Stimulated activated CD8-positive, alpha-beta memory T cell treated with anti-CD3 and anti-CD28 coated beads, Interleukin-15, amount 100 ng/mL, for 48 hours (primary cell): ENCODE results near the gene BCAP31.

Experiments used
- DNase-seq, 2 donors: peaks; one replicate each; pipeline ENCODE4 v3.0.0-alpha.2; 2020; ENCODE audit warnings: low read depth in 2 of 2

BCAP31 gene

DNA sequence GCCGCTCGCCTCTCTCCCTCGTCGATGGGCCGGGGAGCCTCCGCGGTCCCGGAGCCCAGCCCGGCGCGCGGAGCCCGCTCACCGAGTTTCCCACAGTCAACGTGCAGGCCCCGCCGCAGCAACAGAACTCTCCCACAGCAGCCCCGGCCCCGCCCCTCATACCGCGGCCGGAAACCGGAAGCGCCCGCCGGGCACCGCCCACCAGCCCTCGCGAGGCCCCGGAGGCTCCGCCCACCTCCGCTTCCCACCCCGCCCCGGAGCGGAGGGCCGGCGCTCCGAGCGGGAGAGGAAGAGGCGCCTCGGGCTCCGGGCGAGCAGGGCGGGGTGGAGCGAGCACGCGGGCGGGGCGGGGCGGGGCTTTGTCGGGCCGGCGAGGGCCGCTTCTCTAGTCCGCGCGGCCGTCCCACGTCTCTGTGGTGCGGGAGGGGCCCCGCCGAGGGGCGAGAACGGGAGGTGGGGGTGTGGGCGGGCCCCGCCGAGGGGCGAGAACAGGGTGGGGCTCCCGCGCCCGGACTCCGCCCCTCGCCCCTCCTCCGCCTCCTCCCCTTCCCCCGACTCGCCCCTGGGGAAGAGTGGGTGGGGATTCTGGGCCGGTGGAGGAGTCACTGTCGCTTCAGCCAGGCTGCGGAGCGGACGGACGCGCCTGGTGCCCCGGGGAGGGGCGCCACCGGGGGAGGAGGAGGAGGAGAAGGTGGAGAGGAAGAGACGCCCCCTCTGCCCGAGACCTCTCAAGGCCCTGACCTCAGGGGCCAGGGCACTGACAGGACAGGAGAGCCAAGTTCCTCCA is at the start of gene BCAP31, which contains the start of gene ABCD1:
Gene BCAP31, minus strand, starts transcription at position 136 of the 787 bp plus-strand sequence. CDS start 1,143 bp downstream, outside the sequence.
Gene ABCD1, plus strand, starts transcription at position 605 of the 787 bp plus-strand sequence. CDS start 411 bp downstream, outside the sequence.
- peak; percentile 79 for DNase-seq

DNA sequence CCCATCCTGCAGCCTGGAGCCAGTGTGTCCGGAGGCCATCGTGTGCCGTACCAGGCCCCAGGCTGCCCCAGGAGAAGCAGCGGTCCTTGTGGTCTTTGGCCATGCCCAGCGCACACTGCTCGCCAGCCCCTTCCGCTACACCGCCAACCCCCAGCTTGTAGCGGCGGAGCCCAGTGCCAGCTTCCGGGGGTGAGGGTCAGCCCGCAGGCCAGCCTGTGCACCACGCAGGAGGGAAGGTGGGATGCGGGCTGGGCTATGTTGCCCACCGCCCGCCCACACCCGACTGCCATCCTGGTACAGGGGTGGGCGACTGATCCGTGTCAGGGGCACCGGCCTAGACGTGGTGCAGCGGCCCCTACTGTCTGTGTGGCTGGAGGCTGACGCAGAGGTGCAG is 49.0 kb upstream of the BCAP31 start:
- DNase-seq = no peak

DNA sequence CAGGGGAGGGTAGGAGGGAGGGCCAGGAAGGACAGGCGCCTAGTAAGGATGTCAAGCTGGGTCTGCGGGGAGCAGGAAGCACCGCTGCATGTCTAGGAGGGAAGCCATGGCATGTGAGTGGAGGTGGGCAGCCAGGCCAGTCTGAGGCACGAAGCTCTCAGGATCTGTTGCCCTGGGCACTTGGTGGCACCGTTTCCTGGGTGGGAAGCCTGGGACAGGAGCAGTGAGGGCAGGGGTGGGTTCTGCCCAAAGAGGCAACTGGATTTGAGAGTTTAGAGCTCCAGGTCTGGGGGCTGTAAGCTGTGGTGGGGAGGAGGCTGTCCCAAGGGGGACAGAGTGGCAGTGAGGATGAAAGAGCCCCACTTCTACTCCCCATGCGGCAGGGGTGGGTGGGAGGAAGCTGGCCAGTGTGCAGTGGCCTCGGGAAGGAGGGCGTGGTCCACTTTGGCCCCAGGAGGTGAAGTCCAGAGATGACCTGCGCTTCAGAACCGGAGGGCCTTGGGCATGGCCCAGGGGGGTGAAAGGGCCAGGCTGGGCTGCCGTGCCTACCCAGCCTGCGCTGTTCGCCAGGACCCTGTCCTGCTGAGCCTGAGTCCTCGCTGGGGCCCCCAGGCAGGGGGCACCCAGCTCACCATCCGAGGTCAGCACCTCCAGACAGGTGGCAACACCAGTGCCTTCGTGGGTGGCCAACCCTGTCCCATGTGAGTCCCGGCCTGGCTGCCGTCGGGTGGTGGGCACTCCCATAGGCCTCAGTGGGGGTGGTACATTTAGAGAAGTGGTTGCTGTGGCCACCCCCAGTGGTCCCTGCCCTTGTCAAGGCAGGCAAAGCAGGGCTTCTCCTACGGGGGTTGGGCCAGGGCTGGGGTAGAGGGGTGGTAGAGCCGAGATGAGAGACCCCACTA is 48.4 kb upstream of the BCAP31 start:
- DNase-seq = no peak

DNA sequence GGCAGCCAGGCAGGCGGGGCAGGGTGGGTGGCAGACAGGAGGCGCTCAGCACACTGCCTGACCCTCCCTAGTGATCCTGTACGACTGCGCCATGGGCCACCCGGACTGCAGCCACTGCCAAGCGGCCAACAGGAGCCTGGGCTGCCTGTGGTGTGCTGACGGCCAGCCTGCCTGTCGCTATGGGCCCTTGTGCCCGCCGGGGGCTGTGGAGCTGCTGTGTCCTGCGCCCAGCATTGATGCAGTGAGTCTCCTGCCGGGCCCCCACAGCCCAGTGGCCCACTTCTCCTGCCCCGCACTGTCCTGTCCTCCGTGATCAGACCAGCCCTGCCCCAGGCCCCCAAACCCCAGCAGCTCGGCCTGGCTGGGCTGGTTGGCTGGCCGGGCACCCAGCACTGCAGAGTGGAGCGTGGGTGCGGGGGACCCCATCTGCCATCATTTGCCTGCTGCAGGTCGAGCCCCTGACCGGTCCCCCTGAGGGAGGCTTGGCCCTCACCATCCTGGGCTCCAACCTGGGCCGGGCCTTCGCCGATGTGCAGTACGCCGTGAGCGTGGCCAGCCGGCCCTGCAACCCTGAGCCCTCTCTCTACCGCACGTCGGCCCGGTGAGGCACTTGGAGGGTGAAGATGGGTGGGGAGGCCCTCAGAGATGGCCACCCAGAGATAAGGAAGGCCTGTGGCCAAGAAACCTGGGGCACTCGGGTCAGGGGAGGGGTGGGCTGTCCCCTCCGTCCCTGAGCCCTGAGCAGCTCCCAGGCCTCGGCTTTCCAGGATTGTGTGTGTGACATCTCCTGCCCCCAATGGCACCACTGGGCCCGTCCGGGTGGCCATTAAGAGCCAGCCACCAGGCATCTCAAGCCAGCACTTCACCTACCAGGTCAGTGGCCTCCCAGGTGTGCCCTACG is 47.5 kb upstream of the BCAP31 start:
- DNase-seq = no peak

DNA sequence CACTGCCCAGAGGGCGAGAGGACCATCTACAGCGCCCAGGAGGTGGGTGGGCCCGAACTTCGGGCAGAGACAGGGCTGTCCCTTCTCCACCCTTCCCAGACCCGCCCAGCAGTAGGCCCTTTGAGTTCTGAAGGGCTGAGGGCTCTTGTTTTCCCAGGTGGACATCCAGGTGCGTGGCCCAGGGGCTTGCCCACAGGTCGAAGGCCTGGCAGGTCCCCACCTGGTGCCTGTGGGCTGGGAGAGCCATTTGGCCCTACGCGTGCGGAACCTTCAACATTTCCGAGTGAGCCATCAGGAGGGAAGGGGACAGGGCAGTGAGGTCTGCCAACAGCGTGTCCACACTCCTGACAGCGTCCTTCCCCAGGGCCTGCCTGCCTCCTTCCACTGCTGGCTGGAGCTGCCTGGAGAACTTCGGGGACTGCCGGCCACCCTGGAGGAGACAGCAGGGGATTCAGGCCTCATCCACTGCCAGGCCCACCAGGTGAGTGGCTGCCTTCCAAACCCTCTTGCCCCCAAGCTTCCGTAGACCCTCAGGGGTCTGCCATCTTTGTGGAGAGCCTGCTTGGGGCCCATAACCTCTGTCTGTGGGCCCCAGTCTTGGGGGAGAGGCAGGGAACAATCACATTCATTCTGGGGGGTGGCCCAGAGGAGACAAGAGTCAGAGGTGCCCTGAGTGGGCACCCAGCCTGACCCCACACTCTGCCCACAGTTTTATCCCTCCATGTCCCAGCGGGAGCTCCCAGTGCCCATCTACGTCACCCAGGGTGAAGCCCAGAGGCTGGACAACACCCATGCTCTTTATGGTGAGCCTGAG is 46.6 kb upstream of the BCAP31 start:
- no peak for DNase-seq

DNA sequence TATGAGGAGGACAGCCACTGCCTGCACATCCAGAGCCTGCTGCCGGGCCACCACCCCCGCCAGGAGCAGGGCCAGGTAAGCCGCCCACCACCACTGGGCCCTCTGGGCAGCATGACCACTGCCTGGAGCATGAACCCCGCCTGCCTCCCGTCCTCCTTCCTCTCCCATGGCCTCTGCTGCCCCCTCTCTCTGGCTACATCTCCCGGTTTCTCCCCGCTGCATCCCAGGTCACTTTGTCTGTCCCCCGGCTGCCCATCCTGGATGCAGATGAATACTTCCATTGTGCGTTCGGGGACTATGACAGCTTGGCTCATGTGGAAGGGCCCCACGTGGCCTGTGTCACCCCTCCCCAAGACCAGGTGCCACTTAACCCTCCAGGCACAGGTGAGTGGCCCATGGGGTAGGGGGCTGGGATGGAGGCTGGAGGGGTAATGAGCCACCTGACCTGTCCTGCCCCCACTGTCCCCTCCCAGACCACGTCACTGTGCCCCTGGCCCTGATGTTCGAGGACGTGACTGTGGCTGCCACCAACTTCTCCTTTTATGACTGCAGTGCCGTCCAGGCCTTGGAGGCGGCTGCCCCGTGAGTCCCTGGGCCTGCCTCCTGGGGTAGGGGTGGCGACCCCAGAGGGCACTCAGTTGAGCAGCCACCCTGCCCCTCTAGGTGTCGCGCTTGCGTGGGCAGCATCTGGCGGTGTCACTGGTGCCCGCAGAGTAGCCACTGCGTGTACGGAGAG is 45.8 kb upstream of the BCAP31 start:
- no peak for DNase-seq

DNA sequence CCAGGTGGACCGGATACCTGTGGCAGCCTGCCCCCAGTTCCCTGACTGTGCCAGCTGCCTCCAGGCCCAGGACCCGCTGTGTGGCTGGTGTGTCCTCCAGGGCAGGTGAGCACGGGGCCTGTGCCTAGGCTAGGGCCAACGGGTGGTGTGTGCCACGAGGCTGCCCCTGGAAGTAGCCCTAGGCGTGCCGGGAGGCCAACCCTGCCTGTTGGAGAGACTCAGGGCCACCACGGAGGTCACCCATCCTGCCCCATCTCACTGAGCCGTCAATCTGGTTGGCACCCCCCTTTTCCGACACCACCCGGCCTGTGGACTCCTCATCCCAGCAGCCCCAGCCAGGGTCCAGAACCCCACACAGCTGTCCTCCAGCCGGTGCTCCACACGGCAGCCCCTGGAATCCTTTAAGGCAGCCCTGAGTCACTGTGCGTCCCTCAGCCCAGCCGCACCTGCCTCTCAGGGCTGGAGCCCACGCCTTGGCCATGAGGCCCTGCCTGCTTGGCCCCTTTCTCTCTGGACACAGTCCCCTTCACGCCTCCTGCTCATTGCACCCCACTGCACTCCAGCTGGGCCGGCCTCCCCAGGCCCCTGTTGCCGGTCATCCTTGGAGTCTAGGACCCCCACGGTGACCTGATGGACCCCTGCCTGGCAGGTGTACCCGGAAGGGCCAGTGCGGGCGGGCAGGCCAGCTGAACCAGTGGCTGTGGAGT is 45.1 kb upstream of the BCAP31 start:
- DNase-seq = no peak

DNA sequence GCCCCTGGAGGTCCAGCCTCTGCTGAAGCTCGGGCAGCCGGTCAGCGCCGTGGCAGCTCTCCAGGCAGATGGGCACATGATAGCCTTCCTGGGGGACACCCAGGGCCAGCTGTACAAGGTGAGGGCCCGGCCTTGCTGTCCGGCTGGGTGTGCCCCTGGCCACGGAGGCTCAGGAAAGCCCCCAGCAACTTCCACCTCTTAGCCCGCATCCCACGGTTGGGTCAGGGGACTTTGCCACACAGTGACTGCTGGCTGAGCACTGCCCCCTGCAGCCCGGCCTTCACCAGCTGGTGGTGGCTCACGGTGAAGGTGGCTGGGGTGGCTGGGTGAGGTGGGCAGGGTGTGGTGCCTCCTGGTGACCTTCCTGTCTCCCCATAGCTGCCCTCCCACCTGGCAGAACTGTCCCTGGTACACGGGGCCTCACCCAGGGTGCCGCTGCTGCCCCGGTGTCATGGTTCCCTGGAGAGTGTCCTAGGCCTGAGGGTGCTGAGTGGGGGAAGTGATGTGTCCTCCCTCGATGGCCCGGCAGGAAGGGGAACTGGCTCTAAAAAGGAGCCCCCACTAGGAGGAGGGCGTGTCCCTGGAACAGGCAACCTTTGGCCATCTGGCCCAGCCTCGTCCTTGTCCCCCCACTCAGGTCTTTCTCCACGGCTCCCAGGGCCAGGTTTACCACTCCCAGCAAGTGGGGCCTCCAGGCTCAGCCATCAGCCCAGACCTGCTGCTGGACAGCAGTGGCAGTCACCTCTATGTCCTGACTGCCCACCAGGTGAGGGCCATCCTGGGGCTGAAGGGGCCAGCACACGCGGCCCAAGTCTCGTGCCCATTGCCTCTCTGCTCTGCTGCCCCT is 44.3 kb upstream of the BCAP31 start:
- DNase-seq = no peak

DNA sequence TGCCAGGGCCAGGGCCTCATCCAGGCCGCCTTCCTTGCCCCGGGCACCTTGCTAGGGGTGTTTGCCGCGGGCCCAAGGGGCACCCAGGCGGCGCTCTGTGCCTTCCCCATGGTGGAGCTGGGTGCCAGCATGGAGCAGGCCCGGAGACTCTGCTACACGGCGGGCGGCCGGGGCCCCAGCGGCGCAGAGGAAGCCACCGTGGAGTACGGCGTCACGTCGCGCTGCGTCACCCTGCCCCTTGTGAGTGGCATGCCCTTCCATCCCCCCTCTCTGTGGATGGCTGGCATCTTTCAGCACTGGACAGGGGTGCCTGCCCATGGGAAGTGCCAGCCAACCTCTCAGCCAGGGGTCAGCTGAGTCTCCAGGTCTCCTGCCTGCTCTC is 43.5 kb upstream of the BCAP31 start:
- DNase-seq = no peak

DNA sequence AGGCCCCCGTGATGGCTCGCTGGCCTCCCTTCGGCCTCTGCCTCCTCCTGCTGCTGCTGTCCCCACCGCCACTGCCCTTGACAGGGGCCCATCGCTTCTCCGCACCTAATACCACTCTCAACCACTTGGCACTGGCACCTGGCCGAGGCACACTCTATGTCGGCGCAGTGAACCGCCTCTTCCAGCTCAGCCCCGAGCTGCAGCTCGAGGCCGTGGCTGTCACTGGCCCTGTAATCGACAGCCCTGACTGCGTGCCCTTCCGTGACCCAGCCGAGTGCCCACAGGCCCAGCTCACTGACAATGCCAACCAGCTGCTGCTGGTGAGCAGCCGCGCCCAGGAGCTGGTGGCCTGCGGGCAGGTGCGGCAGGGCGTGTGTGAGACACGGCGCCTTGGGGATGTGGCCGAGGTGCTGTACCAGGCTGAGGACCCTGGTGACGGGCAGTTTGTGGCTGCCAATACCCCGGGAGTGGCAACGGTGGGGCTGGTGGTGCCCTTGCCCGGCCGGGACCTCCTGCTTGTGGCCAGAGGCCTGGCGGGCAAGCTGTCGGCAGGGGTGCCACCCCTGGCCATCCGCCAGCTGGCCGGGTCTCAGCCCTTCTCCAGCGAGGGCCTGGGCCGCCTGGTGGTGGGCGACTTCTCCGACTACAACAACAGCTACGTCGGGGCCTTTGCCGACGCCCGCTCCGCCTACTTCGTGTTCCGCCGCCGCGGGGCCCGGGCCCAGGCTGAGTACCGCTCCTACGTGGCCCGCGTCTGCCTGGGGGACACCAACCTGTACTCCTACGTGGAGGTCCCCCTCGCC is 42.9 kb upstream of the BCAP31 start:
- no peak for DNase-seq

DNA sequence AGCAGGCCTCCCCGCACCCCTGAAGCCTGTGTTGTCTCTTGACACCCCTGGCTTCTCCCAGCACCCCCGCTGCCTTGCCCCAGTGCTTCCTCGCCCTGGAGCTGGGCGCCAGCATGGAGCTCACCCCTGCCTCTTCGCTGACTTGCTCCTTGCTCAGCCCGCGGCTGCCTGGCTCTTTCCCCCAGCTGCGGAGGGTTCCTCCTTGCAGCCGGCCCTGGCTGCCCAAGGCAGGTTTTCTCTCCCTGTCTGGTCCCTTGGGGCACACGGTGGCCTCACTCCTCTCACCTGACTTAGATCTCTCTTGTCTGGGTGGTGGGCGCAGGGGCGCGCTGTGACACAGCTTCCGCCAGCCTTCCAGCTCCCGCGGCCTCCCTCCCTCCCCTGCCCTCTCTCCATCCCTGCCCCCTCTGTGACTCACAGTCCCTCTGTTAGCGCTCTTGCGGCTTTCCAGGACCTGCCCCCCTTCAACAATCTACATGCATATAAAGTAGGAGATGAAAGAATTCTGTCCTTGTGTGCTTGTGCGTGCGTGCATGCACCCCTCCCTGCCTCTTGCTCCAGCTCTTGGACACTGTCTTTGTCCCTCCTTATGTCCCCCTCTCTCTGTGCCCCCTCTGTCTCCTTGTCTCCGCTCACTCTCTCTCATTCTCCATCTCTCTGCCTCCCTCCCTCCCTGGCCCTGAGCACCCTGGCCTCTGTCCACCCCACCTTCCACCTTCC is 42.1 kb upstream of the BCAP31 start:
- peak; percentile 32 for DNase-seq

DNA sequence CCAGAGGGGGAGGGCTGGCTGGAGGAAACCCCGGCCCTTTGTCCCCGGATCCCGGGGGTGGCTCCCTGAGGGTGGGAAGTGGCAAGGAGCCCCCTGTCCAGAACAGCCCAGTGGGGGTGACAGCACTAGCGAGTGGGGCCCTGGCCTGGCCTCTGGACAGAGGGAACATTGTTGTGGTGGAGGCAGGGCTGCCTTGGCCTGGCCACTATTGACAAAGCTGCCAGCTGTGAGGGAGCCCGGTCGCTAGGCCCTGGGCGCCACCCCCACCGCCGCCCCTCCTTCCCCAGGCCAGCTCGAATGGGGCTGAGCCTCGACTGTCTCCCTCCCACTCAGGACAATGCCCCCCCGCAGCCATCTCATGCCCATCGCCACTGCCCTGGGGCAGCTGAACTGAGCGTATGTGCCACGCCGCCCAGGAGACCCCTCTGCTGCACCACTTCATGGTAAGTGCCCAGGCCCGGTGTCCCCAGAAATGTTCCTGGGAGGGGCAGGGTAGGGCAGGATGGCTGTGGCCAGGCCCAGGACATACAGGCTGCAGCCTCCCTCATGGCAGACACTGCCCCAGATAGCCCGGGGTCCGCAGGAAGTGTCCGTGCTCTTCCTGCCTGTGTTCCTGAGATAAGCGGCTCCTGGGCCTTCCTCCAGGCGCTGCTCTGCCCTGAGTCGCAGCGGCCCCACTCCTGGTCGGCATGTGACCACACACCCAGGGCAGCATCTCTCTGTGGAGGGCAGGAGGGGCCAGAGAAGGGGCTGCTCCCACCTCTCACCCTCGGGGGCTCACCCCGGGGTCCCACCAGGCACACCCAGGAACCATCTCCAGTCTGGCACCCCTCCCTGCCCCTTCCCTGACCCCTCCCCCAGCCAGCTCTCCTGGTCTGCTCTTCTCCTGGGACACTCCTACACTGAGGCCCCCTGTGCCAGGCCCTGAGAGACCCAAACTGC is 41.2 kb upstream of the BCAP31 start:
- DNase-seq = no peak

DNA sequence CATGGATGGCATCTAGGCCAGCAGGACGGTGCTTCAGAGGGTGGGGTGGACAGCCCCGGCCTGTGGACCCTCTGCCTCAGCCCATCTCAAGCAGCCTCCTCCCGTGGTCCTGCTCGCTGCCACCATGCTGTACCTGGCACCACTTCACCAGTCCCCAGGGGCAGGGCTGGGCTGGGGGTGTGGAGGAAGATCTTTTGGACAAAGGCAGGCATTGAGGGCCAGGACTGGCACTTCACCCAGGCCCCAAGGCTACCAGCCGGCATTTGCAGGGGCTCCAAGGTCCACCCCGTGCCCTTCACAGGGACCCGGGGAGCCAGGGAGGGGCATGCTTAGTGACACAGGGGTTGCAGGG is 40.6 kb upstream of the BCAP31 start:
- no peak for DNase-seq

DNA sequence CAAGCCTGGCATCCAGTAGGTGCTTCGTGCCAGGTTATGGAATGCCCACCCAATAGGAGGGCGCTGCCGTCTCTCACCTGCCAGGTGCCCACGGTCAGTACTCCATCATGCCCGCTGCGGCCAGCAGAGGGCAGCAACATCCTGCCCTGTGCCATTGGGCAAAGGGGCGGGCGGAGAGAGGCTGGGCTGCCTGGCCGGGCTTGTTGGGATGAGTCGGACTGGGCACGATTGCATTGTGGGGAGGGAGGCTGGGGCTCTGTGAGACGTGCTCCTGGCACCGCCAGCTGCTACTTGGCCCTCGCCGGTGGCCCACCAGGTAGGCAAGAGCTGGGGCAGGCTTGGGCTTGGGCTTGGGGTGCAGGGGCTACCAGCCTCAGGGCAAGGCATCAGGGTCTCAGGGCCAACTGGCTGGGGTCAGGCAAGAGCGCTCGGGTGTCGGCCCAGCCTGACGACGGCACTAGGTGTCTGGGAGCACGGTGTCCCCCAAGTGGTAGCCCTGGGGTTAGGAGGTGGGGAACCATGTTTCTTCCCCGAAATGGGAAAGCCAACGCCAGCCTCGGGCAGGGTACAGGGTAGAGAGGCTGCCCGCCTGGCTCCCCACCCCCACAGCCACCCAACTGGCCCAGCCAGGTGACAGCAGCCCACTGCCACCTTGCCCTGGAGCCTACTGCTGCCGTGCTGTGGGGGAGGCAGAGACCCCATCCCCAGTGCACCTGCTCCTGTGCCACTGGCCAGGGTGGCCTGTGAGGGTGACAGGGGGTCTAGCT is 40.0 kb upstream of the BCAP31 start, which contains the start of gene PLXNB3:
Gene PLXNB3, plus strand, starts transcription at position 261 of the 767 bp plus-strand sequence. CDS start 1,287 bp downstream, outside the sequence.
- DNase-seq = peak; percentile 59 to 61

DNA sequence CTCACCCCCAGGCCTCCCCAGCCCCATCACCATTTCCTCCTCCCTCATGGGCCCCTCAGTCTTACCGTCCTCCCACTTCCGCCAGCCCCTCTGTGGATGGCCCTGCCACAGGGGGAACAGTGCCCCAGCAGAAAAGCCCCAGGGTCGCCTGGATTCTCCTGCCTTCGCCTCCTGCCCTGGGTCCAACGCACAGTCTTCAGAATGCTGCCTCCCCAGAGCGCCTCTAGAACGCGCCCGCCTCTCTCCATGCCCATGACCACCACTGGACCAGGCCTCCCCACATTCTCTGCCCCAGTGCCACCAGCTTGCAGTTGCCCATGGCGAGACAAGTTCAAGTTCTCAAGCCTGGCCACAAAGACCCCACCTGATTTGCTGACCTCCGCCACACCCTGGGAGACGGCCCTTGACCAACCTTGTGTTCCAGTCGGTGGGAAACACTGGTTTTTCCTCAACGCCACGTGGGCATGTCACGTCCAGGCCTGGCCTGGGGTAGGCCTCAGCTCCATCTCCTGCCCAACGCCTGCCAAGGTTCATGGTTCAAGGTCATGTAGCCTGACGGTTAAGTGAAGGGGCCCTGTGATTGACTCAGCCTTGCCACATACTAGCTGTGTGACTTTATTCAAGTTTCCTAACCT is 39.2 kb upstream of the BCAP31 start:
- DNase-seq = no peak
